Kidney capillary endothelial cell (primary cell): Measurements from ENCODE around the gene PPP2CA.
A peak's percentile ranks its signal among the peaks of the same experiment; 100 is the strongest.
"Not testable (repeated sequence)": the region's sequence is repeated elsewhere in the genome, so short reads cannot be mapped to it uniquely, and the experiment has no call there.

Experiments
- DNase-seq: peaks from one replicate; pipeline ENCODE4 v3.0.0-alpha.2; 2018; ENCODE audit warnings: low spot score

The PPP2CA gene

GRCh38 chr5:134225780-134226440, at the start of gene PPP2CA:
PPP2CA (minus strand) TSS chr5:134226073; CDS start chr5:134225861, 212 bp downstream.
- peak; percentile 97 for DNase-seq

GRCh38 chr5:134273642-134274395, 47.9 kb upstream of the PPP2CA start:
- no peak for DNase-seq

- DNase-seq = no peak
Observed at GRCh38 chr5:134271059-134271458, 45.2 kb upstream of the PPP2CA start.

- DNase-seq = no peak
Observed at GRCh38 chr5:134268919-134269318, 43.0 kb upstream of the PPP2CA start.

GRCh38 chr5:134268019-134268601, 42.2 kb upstream of the PPP2CA start:
- DNase-seq = no peak

- no peak for DNase-seq
Observed at GRCh38 chr5:134267366-134268018, 41.6 kb upstream of the PPP2CA start.

- no peak for DNase-seq
Observed at GRCh38 chr5:134263801-134264200, 37.9 kb upstream of the PPP2CA start.

GRCh38 chr5:134262629-134263028, 36.8 kb upstream of the PPP2CA start:
- not testable (repeated sequence) for DNase-seq

- no peak for DNase-seq
Observed at GRCh38 chr5:134258896-134259295, 33.0 kb upstream of the PPP2CA start.

GRCh38 chr5:134257176-134257575, 31.3 kb upstream of the PPP2CA start:
- no peak for DNase-seq

- no peak for DNase-seq
Observed at GRCh38 chr5:134255418-134256150, 29.7 kb upstream of the PPP2CA start.

- DNase-seq = not testable (repeated sequence)
Observed at GRCh38 chr5:134253368-134254153, 27.7 kb upstream of the PPP2CA start.

- DNase-seq = peak; percentile 74
Observed at GRCh38 chr5:134252671-134253070, 26.8 kb upstream of the PPP2CA start.

GRCh38 chr5:134250949-134251348, 25.1 kb upstream of the PPP2CA start:
- no peak for DNase-seq

- DNase-seq = no peak
Observed at GRCh38 chr5:134249469-134250379, 23.9 kb upstream of the PPP2CA start.

- DNase-seq = no peak
Observed at GRCh38 chr5:134248256-134248655, 22.4 kb upstream of the PPP2CA start.

GRCh38 chr5:134247428-134248224, 21.8 kb upstream of the PPP2CA start:
- peak; percentile 67 for DNase-seq

- DNase-seq = no peak
Observed at GRCh38 chr5:134246771-134247427, 21.0 kb upstream of the PPP2CA start.

GRCh38 chr5:134245692-134246091, 19.8 kb upstream of the PPP2CA start:
- DNase-seq = no peak
